ENCODE measurements around the gene PRIMPOL.
"Not testable (repeated sequence)": the region's sequence is repeated elsewhere in the genome, so short reads cannot be mapped to it uniquely, and the experiment has no call there.

DNA sequence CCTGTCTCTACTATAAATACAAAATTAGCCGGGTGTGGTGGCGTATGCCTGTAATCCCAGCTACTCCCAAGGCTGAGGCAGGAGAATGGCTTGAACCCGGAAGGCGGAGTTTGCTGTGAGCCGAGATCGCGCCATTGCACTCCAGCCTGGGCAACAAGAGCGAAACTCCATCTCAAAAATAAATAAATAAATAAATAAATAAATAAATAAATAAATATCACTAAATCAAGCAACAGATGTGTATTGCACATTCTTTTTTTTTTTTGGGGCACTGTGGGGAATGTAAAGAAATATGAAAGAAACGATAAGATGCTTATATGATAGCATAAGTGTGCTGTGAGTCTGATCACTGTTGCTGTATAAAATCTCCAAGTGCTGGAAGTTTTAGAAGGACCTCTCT lies 8.3 kb downstream of the PRIMPOL start:
- TF ChIP-seq, protein P1, sequence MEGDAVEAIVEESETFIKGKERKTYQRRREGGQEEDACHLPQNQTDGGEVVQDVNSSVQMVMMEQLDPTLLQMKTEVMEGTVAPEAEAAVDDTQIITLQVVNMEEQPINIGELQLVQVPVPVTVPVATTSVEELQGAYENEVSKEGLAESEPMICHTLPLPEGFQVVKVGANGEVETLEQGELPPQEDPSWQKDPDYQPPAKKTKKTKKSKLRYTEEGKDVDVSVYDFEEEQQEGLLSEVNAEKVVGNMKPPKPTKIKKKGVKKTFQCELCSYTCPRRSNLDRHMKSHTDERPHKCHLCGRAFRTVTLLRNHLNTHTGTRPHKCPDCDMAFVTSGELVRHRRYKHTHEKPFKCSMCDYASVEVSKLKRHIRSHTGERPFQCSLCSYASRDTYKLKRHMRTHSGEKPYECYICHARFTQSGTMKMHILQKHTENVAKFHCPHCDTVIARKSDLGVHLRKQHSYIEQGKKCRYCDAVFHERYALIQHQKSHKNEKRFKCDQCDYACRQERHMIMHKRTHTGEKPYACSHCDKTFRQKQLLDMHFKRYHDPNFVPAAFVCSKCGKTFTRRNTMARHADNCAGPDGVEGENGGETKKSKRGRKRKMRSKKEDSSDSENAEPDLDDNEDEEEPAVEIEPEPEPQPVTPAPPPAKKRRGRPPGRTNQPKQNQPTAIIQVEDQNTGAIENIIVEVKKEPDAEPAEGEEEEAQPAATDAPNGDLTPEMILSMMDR (IDR thresholded peaks at IDR 0.05; ENCODE audit: low read depth, low read length) = not testable (repeated sequence)
- not testable (repeated sequence) for TF ChIP-seq EZH2phosphoT487 (IDR thresholded peaks at IDR 0.05; ENCODE audit: low read depth)
